ENCODE data around the gene PNKD.

Gene PNKD

GRCh38 chr2:218329826-218330593 lies 59.7 kb downstream of the PNKD start:
- in situ Hi-C loops (cut with MboI; ENCODE audit: low sequenced_read_pairs), result no loop called here

GRCh38 chr2:218331745-218332144 lies 61.4 kb downstream of the PNKD start:
- in situ Hi-C loops (cut with MboI; ENCODE audit: low sequenced_read_pairs), result no loop called here

GRCh38 chr2:218332288-218332687 lies 62.0 kb downstream of the PNKD start:
- in situ Hi-C loops (cut with MboI; ENCODE audit: low sequenced_read_pairs), result no loop called here

- in situ Hi-C loops (cut with MboI; ENCODE audit: low sequenced_read_pairs), result no loop called here
These were observed 62.8 kb downstream of the PNKD start for GRCh38 chr2:218332920-218333645.

- in situ Hi-C loops (cut with MboI; ENCODE audit: low sequenced_read_pairs), result no loop called here
These were observed 64.2 kb downstream of the PNKD start for GRCh38 chr2:218334531-218334930.

- in situ Hi-C loops (cut with MboI; ENCODE audit: low sequenced_read_pairs), result no loop called here
These were observed 70.3 kb downstream of the PNKD start for GRCh38 chr2:218340656-218341055.

GRCh38 chr2:218341381-218341780 lies 71.1 kb downstream of the PNKD start:
- in situ Hi-C loops (cut with MboI; ENCODE audit: low sequenced_read_pairs), result no loop called here

- in situ Hi-C loops (cut with MboI; ENCODE audit: low sequenced_read_pairs), result no loop called here
These were observed 72.5 kb downstream of the PNKD start for GRCh38 chr2:218342837-218343236.

GRCh38 chr2:218343591-218343990 lies 73.3 kb downstream of the PNKD start:
- in situ Hi-C loops (cut with MboI; ENCODE audit: low sequenced_read_pairs), result no loop called here

GRCh38 chr2:218344090-218344754 lies 73.9 kb downstream of the PNKD start:
- in situ Hi-C loops (cut with MboI; ENCODE audit: low sequenced_read_pairs), result no loop called here

GRCh38 chr2:218344755-218345417 lies 74.6 kb downstream of the PNKD start:
- in situ Hi-C loops (cut with MboI; ENCODE audit: low sequenced_read_pairs), result no loop called here

- in situ Hi-C loops (cut with MboI; ENCODE audit: low sequenced_read_pairs), result no loop called here
These were observed 75.3 kb downstream of the PNKD start for GRCh38 chr2:218345491-218346236.

GRCh38 chr2:218347172-218347571 lies 76.9 kb downstream of the PNKD start:
- in situ Hi-C loops (cut with MboI; ENCODE audit: low sequenced_read_pairs), result no loop called here

GRCh38 chr2:218354045-218354444 lies 83.7 kb downstream of the PNKD start:
- in situ Hi-C loops (cut with MboI; ENCODE audit: low sequenced_read_pairs), result no loop called here

- in situ Hi-C loops (cut with MboI; ENCODE audit: low sequenced_read_pairs), result no loop called here
These were observed 84.6 kb downstream of the PNKD start for GRCh38 chr2:218354850-218355443.

- in situ Hi-C loops (cut with MboI; ENCODE audit: low sequenced_read_pairs), result no loop called here
These were observed 87.2 kb downstream of the PNKD start for GRCh38 chr2:218357236-218358177.

GRCh38 chr2:218360453-218360852 lies 90.1 kb downstream of the PNKD start:
- in situ Hi-C loops (cut with MboI; ENCODE audit: low sequenced_read_pairs), result no loop called here

GRCh38 chr2:218362606-218363005 lies 92.3 kb downstream of the PNKD start:
- in situ Hi-C loops (cut with MboI; ENCODE audit: low sequenced_read_pairs), result no loop called here

GRCh38 chr2:218363736-218364135 lies 93.4 kb downstream of the PNKD start:
- in situ Hi-C loops (cut with MboI; ENCODE audit: low sequenced_read_pairs), result no loop called here

Measured in HL-60/S4 treated with retinoic acid at 250 ng/mL for 4 days and 3 days (cell line).